D721Med (cell line): ENCODE measurements around the gene CENPP.

ENCODE experiments used
- DNase-seq: peaks from one replicate; pipeline ENCODE4 v3.0.0; 2011; ENCODE audit warnings: low spot score; ENCODE audit not compliant: insufficient read length
- FAIRE-seq: peaks from 2 replicates; lab custom pipeline; 2011; peaks lifted over from hg19 to GRCh38; lab: Jason Lieb, UNC
- TF ChIP-seq, protein P1 (sequence below): IDR thresholded peaks from 2 replicates; pipeline ENCODE4 v1.5.1; 2012; ENCODE audit warnings: mild to moderate bottlenecking, control low read depth; ENCODE audit not compliant: insufficient read depth; ENCODE audit errors: missing control alignments

CENPP gene

DNA sequence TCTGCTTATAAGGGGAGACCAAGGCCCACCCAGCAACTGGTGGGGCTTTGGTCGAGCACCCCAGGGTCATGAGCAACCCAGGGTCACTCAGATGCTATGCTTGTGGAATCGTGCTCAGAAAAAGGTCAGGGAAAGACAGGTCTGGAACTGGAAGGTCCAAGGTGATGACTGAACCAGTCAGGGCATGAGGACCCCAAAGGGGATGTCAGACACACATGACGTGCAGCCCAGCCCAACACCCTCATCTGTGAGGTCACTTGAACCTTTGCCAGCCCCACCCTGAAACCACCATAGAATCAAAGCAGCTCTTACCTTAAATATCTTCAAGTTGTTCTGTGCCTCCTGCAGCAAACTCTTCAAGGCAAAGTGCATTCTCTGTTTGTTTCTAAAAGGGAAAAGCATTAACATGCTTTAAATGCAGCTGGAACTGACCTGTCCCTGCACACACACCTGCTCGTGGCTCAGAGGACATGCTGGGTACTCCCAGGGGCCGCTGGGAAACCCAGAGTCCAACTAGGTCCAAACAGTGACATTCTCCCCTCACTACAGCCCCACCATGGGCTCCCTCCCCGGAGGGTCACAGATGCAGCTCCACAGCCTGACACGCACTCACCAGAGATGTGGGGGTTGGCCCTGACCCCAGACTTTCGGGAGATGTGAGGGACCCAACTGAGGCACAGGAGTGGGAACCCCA lies 314.8 kb downstream of the CENPP start:
- no peak for FAIRE-seq
- TF ChIP-seq, protein P1, sequence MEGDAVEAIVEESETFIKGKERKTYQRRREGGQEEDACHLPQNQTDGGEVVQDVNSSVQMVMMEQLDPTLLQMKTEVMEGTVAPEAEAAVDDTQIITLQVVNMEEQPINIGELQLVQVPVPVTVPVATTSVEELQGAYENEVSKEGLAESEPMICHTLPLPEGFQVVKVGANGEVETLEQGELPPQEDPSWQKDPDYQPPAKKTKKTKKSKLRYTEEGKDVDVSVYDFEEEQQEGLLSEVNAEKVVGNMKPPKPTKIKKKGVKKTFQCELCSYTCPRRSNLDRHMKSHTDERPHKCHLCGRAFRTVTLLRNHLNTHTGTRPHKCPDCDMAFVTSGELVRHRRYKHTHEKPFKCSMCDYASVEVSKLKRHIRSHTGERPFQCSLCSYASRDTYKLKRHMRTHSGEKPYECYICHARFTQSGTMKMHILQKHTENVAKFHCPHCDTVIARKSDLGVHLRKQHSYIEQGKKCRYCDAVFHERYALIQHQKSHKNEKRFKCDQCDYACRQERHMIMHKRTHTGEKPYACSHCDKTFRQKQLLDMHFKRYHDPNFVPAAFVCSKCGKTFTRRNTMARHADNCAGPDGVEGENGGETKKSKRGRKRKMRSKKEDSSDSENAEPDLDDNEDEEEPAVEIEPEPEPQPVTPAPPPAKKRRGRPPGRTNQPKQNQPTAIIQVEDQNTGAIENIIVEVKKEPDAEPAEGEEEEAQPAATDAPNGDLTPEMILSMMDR: no peak
- DNase-seq: no peak

GRCh38 chr9:92641092-92641809 lies 315.5 kb downstream of the CENPP start:
- FAIRE-seq: no peak
- TF ChIP-seq, protein P1: no peak
- no peak for DNase-seq

- no peak for FAIRE-seq
- no peak for DNase-seq
Observed at GRCh38 chr9:92642041-92642451, 316.3 kb downstream of the CENPP start.

DNA sequence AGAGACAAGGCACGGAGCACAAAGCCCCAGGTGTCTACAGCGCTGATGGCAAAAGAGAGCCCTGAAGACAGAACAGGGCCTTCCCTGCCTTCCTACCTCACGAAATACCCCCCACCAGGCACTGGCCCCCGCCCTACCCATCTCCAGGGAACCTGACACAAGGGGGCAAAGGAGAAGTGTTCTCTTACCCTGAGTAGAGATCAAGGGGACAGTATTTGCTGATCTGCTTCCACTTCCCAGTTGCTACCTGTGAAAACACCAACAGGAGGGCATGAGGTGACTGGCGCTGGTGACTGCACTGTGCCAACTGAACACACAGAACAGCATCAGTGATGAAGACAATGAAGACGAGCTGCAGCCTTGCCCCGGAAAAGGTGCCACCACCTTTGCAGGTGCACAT lies 316.8 kb downstream of the CENPP start:
- FAIRE-seq (no peak), DNase-seq (no peak)
- TF ChIP-seq, protein P1: no peak

More at GRCh38 chr9:92642041-92642451, 316.3 kb downstream of the CENPP start:
- TF ChIP-seq, protein P1: no peak

DNA sequence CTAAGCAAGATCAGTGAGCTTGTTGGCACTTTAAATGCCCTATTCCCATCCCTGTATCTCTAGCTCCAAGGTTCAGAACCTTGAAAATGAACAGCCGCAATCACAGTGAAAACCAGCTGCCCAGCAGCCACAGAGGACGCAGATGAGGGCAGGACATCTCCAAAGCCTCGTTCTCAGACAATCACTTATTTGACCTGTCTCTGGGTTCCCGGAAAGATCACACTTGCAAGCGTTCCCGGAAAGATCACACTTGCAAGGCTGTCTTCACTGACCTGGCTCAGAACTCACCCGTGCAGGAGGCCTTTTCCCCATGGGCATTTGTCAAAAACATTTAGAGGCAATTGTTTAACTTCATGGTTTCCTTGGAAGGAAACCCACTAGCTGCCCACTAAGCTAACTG lies 318.5 kb downstream of the CENPP start:
- TF ChIP-seq, protein P1: no peak
- FAIRE-seq (no peak), DNase-seq (no peak)

- TF ChIP-seq, protein P1: no peak
- FAIRE-seq (no peak), DNase-seq (no peak)
Observed at GRCh38 chr9:92645041-92645440, 319.3 kb downstream of the CENPP start.
